ENCODE results near the gene MYL11.

Gene MYL11

GRCh38 chr16:30350134-30350871 lies 24.3 kb upstream of the MYL11 start:
- H3K9me3 Mint-ChIP-seq = no peaks in the 10 kb centered on the region
- peak overlapping the region; percentile 57 for H3K27ac Mint-ChIP-seq
- H3K27me3 Mint-ChIP-seq (ENCODE audit: low read depth) = no peaks in the 10 kb centered on the region
- peaks cover 33% of the 10 kb centered on the region for H3K36me3 Mint-ChIP-seq (ENCODE audit: low read depth)
- H3K4me3 Mint-ChIP-seq = no peak overlapping the region
- H3K4me1 Mint-ChIP-seq (ENCODE audit: low read depth) = peaks cover 18% of the 10 kb centered on the region

GRCh38 chr16:30351001-30351441 lies 23.6 kb upstream of the MYL11 start:
- Mint-ChIP-seq H3K27ac (no peak overlapping the region), H3K4me1 (ENCODE audit: low read depth) (peaks cover 21% of the 10 kb centered on the region), H3K9me3 (no peaks in the 10 kb centered on the region), H3K36me3 (ENCODE audit: low read depth) (peaks cover 33% of the 10 kb centered on the region), H3K4me3 (no peak overlapping the region), H3K27me3 (ENCODE audit: low read depth) (no peaks in the 10 kb centered on the region)

- Mint-ChIP-seq H3K36me3 (ENCODE audit: low read depth) (peaks cover 38% of the 10 kb centered on the region), H3K9me3 (no peaks in the 10 kb centered on the region), H3K27ac (no peak overlapping the region), H3K4me3 (no peak overlapping the region), H3K4me1 (ENCODE audit: low read depth) (peaks cover 24% of the 10 kb centered on the region), H3K27me3 (ENCODE audit: low read depth) (no peaks in the 10 kb centered on the region)
These were observed 22.8 kb upstream of the MYL11 start for GRCh38 chr16:30351586-30352419.

GRCh38 chr16:30352488-30353401 lies 21.9 kb upstream of the MYL11 start:
- Mint-ChIP-seq H3K4me3 (peak overlapping the region; percentile 28), H3K9me3 (no peaks in the 10 kb centered on the region), H3K4me1 (ENCODE audit: low read depth) (peaks cover 27% of the 10 kb centered on the region), H3K36me3 (ENCODE audit: low read depth) (peaks cover 44% of the 10 kb centered on the region), H3K27ac (no peak overlapping the region), H3K27me3 (ENCODE audit: low read depth) (no peaks in the 10 kb centered on the region)

GRCh38 chr16:30353438-30354129 lies 21.0 kb upstream of the MYL11 start:
- no peak overlapping the region for H3K27ac Mint-ChIP-seq
- peak overlapping the region; percentile 95 for H3K4me3 Mint-ChIP-seq
- H3K4me1 Mint-ChIP-seq (ENCODE audit: low read depth) = peaks cover 27% of the 10 kb centered on the region
- no peaks in the 10 kb centered on the region for H3K27me3 Mint-ChIP-seq (ENCODE audit: low read depth)
- no peaks in the 10 kb centered on the region for H3K9me3 Mint-ChIP-seq
- peaks cover 46% of the 10 kb centered on the region for H3K36me3 Mint-ChIP-seq (ENCODE audit: low read depth)

GRCh38 chr16:30354423-30355143 lies 20.0 kb upstream of the MYL11 start:
- no peaks in the 10 kb centered on the region for H3K27me3 Mint-ChIP-seq (ENCODE audit: low read depth)
- peak overlapping the region; percentile 95 for H3K4me3 Mint-ChIP-seq
- H3K9me3 Mint-ChIP-seq = no peaks in the 10 kb centered on the region
- H3K36me3 Mint-ChIP-seq (ENCODE audit: low read depth) = peaks cover 44% of the 10 kb centered on the region
- peaks cover 27% of the 10 kb centered on the region for H3K4me1 Mint-ChIP-seq (ENCODE audit: low read depth)
- H3K27ac Mint-ChIP-seq = peak overlapping the region; percentile 92

GRCh38 chr16:30355144-30355953 lies 19.3 kb upstream of the MYL11 start, which contains the start of gene CD2BP2:
TSS of gene CD2BP2 (minus strand) at chr16:30355308. CDS start at chr16:30354681, 627 bp downstream.
- Mint-ChIP-seq H3K4me3 (peak within 1 kb of the TSS; percentile 95), H3K9me3 (no peaks in the 10 kb centered on the region), H3K27ac (peak within 1 kb of the TSS; percentile 92), H3K27me3 (ENCODE audit: low read depth) (no peaks in the 10 kb centered on the region), H3K4me1 (ENCODE audit: low read depth) (peaks cover 28% of the 10 kb centered on the region), H3K36me3 (ENCODE audit: low read depth) (peaks cover 44% of the 10 kb centered on the region)

GRCh38 chr16:30355954-30356308 lies 18.7 kb upstream of the MYL11 start:
- Mint-ChIP-seq H3K27me3 (ENCODE audit: low read depth) (no peaks in the 10 kb centered on the region), H3K36me3 (ENCODE audit: low read depth) (peaks cover 48% of the 10 kb centered on the region), H3K4me1 (ENCODE audit: low read depth) (peaks cover 27% of the 10 kb centered on the region), H3K4me3 (peak overlapping the region; percentile 95), H3K9me3 (no peaks in the 10 kb centered on the region), H3K27ac (peak overlapping the region; percentile 92)

- peak overlapping the region; percentile 95 for H3K4me3 Mint-ChIP-seq
- H3K36me3 Mint-ChIP-seq (ENCODE audit: low read depth) = peaks cover 48% of the 10 kb centered on the region
- H3K27me3 Mint-ChIP-seq (ENCODE audit: low read depth) = no peaks in the 10 kb centered on the region
- H3K27ac Mint-ChIP-seq = peak overlapping the region; percentile 82
- peaks cover 25% of the 10 kb centered on the region for H3K4me1 Mint-ChIP-seq (ENCODE audit: low read depth)
- H3K9me3 Mint-ChIP-seq = no peaks in the 10 kb centered on the region
These were observed 18.1 kb upstream of the MYL11 start for GRCh38 chr16:30356401-30357084.

GRCh38 chr16:30357085-30357714 lies 17.4 kb upstream of the MYL11 start:
- Mint-ChIP-seq H3K27ac (peak overlapping the region; percentile 22), H3K4me1 (ENCODE audit: low read depth) (peaks cover 25% of the 10 kb centered on the region)

GRCh38 chr16:30357715-30358576 lies 16.7 kb upstream of the MYL11 start:
- H3K27me3 Mint-ChIP-seq (ENCODE audit: low read depth) = no peaks in the 10 kb centered on the region
- H3K4me3 Mint-ChIP-seq = no peak overlapping the region
- no peaks in the 10 kb centered on the region for H3K9me3 Mint-ChIP-seq
- peaks cover 43% of the 10 kb centered on the region for H3K36me3 Mint-ChIP-seq (ENCODE audit: low read depth)
- no peak overlapping the region for H3K27ac Mint-ChIP-seq
- H3K4me1 Mint-ChIP-seq (ENCODE audit: low read depth) = peaks cover 25% of the 10 kb centered on the region

More at GRCh38 chr16:30357085-30357714, 17.4 kb upstream of the MYL11 start:
- Mint-ChIP-seq H3K4me3 (no peak overlapping the region), H3K9me3 (no peaks in the 10 kb centered on the region), H3K27me3 (ENCODE audit: low read depth) (no peaks in the 10 kb centered on the region), H3K36me3 (ENCODE audit: low read depth) (peaks cover 46% of the 10 kb centered on the region)

Measured in T-helper 1 cell treated with Interleukin-12 subunit alpha and Interleukin-12 subunit beta and Interleukin-4 antibody, amounts not matched to agents 30 μg/mL and 1 μg/mL, for 36 hours (primary cell).